Measurements from ENCODE around the gene LSM11.
"Not testable (repeated sequence)": the region's sequence is repeated elsewhere in the genome, so short reads cannot be mapped to it uniquely, and the experiment has no call there.

Gene LSM11

GRCh38 chr5:157743163-157744050 lies at the start of gene LSM11:
Gene LSM11, plus strand, starts transcription at chr5:157743712. Its CDS starts 39 bp downstream, at chr5:157743751.
- DNase-seq (ENCODE audit: low read depth in 2 of 2): peak; percentile 76 to 81

GRCh38 chr5:157693816-157694215 lies 49.7 kb upstream of the LSM11 start:
- DNase-seq (ENCODE audit: low read depth in 2 of 2): not testable (repeated sequence)

DNA sequence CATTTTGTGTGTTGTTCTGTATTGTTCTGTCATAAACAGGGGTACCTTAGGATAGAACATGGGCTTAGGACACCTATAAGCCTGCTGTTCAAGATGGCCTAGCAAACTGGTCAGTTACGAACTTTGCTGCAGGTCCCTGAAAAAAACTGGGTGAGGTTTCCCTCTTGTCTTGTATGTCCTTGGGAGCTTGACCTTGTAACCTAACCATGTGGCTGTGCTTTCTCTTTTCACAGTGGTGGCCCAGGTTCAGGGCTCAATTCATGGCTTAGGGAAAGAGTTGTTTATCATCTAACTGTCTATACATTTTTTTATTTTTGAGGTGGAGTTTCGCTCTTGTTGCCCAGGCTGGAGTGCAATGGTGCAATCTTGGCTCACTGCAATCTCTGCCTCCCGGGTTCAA lies 47.4 kb upstream of the LSM11 start:
- DNase-seq (ENCODE audit: low read depth in 2 of 2): not testable (repeated sequence)

DNA sequence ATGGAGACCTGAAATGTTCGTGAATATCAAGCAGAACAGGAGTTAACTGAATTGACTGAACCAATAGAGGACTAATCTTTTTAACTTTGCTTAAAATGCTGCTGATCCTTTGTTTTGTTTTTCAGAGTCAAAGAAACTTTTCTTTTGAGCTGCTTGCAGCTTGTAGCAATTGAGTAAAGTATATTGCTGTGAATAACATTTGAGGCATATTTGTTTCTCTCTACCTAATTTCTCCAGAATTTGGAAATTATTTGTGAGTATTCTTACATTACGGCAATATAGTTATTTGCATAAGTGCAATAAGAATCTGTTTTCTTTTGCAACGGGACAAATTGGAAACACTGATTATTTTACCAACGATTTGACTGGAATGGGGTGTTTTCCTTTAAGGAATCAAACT lies 44.8 kb upstream of the LSM11 start:
- not testable (repeated sequence) for DNase-seq (ENCODE audit: low read depth in 2 of 2)

GRCh38 chr5:157703736-157704135 lies 39.8 kb upstream of the LSM11 start:
- DNase-seq (ENCODE audit: low read depth in 2 of 2): no peak

- no peak for DNase-seq (ENCODE audit: low read depth in 2 of 2)
Observed at GRCh38 chr5:157708866-157709265, 34.6 kb upstream of the LSM11 start.

DNA sequence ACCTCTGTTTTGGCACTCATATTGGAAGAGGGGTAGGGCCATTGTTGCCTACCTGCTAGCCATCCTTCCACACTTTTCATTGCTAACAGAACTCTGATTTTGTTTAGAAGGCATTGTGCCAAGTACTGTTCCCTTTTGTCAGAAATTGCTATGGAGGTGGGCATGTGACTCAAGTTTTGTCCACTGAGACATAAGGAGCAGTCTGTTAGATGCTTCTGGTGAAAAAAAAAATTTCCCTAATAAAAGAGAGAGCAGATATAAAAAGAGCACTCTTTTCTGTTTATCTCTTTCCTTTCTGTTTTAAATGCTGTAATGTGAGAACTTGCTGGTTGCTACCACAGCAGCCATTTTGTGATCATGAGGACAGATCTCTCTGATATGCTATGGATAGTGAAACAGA lies 34.2 kb upstream of the LSM11 start:
- DNase-seq (ENCODE audit: low read depth in 2 of 2): no peak

DNA sequence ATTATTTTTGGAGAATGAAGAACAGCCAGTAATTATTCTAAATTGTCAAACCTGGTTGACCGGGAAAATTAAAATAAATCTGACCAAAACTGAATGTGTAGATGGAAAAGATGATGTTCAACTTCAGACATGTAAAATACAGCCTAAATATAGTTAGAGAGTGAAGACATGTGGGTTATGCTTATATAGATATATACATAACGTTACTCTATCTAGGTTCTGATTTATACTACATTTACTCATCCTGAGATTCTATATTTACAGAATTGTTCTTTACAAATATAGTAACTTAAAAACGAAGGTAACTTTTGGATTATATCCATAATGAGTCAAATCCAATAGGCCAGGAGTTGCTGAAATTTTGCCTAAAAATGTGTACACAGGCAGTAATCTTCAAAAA lies 33.1 kb upstream of the LSM11 start:
- DNase-seq (ENCODE audit: low read depth in 2 of 2): no peak

- no peak for DNase-seq (ENCODE audit: low read depth in 2 of 2)
Observed at GRCh38 chr5:157710882-157711281, 32.6 kb upstream of the LSM11 start.

DNA sequence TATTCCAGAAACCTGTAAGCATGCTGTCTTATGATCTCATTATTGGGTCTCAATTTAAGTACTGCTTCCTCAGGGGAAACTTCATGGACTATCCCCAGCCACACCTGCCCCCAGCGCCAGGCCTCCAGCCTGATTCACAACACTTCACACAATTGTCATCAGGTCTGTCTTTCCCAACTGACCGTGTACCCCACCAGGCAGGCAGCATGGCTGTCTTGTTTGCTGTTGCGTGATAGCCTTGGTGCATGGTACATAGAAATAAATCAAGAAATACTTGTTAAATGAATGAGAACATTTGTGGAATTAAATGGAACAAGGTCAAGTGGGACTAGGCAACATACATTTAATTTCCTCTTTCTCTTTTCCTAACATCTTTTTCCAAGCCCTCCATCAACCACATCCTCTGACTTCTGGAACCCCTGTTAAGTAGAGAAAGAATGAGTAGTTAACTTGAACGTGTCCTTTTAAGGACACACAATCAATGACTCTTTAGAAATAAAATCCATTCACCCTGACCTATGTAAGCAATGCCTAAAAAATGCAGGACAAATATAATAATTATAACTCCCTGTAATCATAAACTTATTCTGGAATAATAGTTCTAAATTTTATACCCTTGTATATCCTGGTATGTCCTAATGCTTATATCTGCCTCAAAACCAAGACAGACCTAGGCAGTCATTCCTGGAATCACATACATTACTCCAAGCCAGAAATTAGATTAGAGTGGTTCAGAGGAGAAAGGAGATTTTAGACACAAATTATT lies 29.5 kb upstream of the LSM11 start:
- no peak for DNase-seq (ENCODE audit: low read depth in 2 of 2)

DNA sequence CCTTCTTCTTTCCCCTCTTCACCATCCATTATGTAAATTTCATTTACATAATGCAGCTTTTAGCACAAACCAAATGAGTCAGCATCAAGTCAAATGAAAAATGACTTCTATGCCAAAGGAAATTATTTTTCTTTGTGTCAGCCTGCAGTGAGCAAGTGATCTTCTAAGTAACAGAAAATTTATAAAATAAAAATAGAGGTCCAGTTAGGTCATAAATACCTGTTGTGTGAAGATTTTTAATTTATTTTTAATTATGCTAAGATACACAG lies 29.0 kb upstream of the LSM11 start:
- DNase-seq (ENCODE audit: low read depth in 2 of 2): no peak

GRCh38 chr5:157718519-157718918 lies 25.0 kb upstream of the LSM11 start:
- DNase-seq (ENCODE audit: low read depth in 2 of 2): no peak

- no peak for DNase-seq (ENCODE audit: low read depth in 2 of 2)
Observed at GRCh38 chr5:157719245-157719644, 24.3 kb upstream of the LSM11 start.

GRCh38 chr5:157721159-157721558 lies 22.4 kb upstream of the LSM11 start:
- DNase-seq (ENCODE audit: low read depth in 2 of 2): no peak

DNA sequence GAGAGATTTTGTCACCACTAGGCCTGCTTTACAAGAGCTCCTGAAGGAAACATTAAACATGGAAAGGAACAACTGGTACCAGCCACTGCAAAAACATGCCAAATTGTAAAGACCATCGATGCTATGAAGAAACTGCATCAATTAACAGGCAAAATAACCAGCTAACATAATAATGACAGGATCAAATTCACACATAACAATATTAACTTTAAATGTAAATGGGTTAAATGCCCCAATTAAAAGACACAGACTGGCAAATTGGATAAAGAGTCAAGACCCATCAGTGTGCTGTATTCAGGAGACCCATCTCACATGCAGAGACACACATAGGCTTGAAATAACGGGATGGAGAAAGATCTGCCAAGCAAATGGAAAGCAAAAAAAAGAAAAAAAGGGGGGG lies 20.6 kb upstream of the LSM11 start:
- not testable (repeated sequence) for DNase-seq (ENCODE audit: low read depth in 2 of 2)

DNA sequence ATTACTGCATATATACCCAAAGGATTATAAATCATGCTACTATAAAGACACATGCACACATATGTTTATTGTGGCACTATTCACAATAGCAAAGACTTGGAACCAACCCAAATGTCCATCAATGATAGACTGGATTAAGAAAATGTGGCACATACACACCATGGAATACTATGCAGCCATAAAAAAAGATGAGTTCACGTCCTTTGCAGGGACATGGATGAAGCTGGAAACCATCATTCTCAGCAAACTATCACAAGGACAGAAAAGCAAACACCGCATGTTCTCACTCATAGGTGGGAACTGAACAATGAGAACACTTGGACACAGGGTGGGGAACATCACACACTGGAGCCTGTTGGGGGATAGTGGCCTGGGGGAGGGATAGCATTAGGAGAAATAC lies 16.9 kb upstream of the LSM11 start:
- not testable (repeated sequence) for DNase-seq (ENCODE audit: low read depth in 2 of 2)

GRCh38 chr5:157727858-157728257 lies 15.7 kb upstream of the LSM11 start:
- not testable (repeated sequence) for DNase-seq (ENCODE audit: low read depth in 2 of 2)

DNA sequence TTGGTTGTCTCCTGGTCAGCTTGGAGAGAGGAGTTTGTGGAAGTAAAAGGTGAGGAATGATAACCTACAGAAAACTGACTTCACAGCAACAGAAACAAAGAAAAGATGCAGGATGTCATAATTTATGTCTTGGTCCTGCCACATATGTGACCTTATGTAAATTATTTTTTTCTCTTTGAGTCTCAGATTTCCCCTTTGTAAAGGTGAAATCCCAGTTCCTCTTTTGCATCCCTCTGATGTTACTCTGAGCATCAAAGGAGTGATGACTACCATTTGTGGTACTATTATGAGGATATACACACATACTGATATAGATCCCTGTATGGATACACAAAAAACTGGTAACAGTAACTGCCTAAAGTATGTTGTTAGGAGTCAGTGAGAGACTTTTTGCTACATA lies 13.7 kb upstream of the LSM11 start:
- no peak for DNase-seq (ENCODE audit: low read depth in 2 of 2)

DNA sequence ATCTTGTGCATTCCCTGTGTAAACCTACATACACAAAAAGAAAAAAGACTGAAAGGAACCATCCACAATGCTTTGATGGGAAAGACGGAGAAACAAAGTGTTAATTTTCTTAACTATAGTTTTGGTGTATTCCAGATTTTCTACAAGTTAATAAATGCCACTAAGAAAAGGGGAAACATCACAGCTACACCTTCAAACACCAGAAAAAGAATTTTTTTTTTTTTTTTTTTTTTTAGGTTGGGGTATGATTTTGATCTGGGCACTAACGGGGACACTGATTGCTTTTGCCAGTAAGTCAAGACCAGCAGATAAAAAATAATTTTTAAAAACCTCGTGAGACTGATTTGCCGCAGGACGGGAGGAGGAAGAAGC lies 12.6 kb upstream of the LSM11 start:
- no peak for DNase-seq (ENCODE audit: low read depth in 2 of 2)

- DNase-seq (ENCODE audit: low read depth in 2 of 2): peak; percentile 97
Observed at GRCh38 chr5:157731272-157732129, 12.0 kb upstream of the LSM11 start, which contains the start of gene THG1L. Gene THG1L, plus strand, starts transcription at chr5:157731420. Its CDS starts 21 bp downstream, at chr5:157731441.

GRCh38 chr5:157732130-157732514 lies 11.4 kb upstream of the LSM11 start:
- DNase-seq (ENCODE audit: low read depth in 2 of 2): no peak

DNA sequence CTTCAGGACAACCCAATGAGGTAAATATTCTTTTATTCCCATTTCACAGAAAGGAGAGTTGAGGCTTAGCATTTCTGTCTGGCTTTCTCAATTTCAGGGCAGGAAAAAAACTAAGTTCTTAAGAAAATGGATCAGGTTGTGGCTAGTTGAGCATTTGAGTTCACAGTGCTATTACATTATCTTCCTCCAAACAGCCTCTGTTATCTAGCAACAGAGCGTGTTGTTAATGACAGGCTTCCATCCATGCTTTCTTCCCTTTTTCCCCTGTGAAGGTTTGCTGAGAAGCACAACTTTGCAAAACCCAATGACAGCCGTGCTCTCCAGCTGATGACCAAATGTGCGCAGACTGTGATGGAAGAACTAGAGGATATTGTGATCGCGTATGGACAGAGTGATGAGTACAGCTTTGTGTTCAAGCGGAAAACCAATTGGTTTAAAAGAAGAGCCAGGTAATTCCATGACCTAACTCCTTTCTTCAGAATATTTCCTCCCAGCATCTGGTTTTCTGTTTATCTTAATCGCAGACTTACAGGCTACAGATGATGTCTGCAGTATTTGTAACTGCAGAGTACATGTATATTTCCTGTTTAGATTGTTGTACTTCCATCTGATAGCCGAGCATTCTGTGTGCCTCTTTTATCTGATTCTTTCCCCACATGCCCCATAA lies 10.8 kb upstream of the LSM11 start:
- DNase-seq (ENCODE audit: low read depth in 2 of 2): no peak
